GM19452 (cell line): Measurements from ENCODE around the gene TMEM205.
"Not testable (repeated sequence)": the region's sequence is repeated elsewhere in the genome, so short reads cannot be mapped to it uniquely, and the experiment has no call there.

Experiments
- ATAC-seq: cut with Tn5 transposase; IDR thresholded peaks from one replicate; pipeline ENCODE4 v1.9.1; 2021; ENCODE audit not compliant: unreplicated experiment

Gene TMEM205

DNA sequence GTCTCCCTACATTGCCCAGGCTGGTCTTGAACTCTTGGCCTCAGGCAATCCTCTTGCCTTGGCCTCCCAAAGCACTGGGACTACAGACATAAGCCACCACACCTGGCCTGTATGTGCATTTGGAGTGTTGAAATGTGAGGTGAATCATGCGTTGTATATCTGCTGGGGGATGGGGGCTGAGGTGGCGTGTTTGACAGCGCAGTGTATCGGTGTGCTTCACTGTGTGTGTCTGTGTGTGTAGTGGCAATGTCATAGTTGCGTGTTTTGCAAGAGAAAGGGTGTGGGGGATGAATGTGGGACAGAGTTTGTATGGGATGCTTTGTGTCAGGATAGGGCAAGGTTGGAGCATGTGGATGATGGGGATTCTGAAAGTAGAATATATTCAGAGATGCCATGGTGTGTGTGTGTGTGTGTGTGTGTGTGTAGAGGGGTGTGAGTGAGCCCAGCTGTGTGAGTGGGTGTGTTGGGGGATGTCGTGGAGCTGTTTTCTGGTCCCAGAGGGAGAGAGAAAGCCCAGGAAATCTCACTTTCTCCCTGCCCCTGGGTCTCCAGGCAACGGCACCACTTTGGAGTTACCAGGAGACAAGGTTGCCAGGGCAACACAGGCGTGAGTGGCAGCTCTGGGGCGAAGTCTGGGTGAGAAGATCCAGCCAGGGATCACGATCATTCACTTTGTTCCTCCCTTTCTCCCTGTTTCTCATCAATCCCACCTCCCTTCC lies 27.3 kb upstream of the TMEM205 start:
- no peak for ATAC-seq

DNA sequence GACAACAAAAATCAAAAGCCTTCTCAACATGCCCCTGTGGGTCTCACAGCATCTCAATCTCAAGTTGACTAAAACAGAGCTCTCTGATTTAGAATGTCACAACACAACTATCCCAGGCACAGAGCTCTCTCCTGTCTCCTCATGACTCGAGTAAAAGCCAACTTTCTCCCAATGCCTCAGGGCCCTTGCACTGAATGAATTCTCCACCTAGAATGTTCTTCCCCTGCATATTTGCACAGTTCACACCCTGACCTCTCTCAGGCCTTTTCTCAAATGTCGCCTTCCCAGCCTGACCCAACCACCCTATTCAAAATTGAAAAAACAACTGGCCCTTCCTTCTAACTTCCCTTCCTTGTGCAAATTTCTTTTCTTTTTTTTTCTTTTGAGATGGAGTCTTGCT lies 24.7 kb upstream of the TMEM205 start:
- no peak for ATAC-seq

DNA sequence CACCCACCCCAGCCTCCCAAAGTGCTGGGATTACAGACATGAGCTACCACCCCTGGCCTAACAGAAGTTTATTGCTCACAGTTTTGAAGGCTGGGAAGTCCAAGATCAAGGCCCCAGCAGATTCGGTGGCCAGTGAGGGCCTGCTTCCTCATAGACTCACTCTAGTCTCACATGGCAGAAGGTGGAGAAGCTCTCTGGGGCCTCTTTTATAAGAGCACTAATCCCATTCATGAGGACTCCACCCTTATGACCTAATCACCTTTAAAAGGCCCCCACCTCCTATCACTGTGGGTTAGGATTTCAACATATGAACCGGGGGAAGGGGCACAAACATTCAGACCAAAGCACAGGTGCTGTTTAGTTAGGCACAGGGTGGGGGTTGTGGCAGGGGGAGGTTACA lies 21.5 kb upstream of the TMEM205 start:
- ATAC-seq: no peak

DNA sequence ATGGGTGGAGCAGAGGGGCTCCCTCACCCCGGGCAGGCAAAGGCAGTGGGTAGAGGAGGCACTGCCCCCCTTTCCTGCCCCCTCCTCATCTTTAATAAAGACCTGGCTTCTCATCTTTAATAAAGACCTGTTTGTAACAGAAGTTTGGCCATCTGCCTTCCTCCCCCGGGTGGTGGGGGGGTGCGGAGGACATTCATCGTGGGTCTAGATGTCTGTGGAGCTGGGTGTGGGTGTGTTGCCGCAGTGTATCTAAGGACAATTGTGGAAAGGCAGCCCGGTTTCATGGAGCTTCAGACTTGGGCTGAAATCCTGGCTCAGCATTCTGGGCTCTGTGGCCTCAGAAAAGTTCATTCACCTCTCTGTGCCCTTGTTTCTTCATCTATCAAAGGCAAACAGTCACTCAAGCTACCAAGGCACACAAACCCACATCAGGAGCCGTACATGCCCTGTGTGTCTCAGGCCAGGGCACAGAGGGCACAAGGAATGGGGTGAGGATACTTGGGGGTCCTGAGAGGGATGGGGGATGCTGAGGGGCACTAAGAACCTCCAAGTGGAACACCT lies 19.6 kb upstream of the TMEM205 start:
- ATAC-seq: no peak

DNA sequence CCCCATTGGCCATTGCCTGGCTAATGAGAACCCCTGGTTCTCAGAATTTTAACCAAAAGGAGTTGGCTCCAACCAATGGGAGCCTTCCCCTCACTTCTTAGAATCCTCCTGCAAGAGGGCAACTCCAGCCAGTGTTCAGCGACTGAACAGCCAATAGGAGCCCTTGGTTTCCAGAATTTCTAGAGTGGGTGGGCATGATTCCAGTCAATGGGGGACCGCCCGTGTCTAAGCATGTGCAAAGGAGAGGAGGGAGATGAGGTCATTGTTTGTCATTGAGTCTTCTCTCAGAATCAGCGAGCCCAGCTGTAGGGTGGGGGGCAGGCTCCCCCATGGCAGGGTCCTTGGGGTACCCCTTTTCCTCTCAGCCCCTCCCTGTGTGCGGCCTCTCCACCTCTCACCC lies 18.9 kb upstream of the TMEM205 start:
- ATAC-seq: no peak

DNA sequence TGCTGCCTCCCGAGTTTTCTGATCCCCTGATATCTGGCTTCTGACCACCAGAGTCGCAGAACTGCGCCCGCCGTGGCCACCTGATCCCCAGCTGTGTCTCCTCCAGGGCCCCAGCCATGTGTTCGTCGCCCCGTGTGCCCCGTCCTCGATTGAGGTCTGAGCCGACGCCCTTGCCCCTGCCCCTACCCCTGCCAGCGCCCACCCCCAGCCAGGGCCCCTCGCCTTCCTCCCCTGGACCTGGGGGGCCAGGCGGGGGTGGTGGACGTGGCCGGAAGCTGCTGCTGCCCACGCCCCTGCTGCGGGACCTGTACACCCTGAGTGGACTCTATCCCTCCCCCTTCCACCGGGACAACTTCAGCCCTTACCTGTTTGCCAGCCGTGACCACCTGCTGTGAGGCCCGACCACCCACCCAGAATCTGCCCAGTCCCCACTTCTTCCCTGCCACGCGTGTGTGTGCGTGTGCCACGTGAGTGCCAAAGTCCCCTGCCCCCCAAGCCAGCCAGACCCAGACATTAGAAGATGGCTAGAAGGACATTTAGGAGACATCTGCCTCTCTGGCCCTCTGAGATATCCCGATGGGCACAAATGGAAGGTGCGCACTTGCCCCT lies 18.3 kb upstream of the TMEM205 start:
- no peak for ATAC-seq

DNA sequence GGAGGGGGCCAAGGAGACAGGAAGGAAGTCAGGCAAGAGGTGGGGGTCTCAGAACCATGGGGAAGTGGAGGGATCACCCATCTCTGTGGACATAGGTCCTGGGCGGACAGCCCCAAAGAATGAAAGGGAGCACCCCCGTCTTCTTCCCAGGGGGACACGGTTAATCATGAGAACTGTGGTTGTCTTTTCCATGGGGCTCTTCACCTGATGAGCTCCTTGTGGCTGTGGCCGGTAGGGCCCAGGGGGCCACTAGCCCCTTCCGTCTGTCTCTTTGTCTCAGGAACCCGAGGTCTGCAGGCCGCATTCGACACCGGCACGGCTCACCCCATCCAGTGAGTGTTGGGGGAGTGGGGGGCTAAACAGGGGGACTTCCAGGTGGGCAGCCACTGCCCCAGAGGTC lies 17.8 kb upstream of the TMEM205 start:
- no peak for ATAC-seq

DNA sequence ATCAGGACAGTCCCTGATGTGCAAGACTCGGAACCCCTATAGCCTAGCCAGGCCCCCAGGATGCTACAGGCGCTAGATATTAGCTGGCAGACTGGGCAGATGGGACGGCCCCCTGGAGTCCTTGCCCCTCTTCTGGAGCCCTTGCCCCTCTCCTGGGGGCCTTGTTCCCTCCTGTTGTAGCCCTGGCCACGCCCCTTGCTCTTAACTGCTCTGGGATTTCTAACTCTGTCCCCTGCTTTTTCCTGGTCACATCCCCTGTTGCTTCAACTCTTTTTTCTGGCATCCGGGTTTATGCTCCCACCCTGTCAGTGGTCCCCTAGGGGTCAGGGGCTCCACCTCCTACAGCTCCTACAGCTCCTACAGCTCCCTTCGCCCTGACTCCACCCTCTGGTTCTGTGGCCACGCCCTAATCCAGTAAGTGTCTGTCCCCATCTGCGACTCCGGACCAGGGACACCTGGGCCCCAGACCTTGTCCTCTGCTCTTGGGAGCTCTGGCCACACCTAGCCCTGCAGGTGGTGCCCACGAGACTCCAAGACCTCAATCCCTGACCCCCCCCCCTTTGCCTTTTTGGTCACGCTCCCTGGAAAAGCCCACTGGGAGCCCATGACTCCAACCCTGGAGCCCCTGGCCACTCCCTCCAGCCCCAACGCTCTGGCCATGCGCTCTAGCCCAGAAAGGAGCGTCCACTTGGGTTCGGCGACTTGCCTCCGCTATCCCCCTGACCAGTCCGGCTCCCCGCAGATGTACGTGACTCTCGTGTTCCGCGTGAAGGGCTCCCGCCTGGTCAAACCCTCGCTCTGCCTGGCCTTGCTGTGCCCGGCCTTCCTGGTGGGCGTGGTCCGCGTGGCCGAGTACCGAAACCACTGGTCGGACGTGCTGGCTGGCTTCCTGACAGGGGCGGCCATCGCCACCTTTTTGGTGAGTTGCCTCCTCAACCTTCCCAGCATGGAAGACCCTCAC lies 16.0 kb upstream of the TMEM205 start:
- ATAC-seq: no peak

DNA sequence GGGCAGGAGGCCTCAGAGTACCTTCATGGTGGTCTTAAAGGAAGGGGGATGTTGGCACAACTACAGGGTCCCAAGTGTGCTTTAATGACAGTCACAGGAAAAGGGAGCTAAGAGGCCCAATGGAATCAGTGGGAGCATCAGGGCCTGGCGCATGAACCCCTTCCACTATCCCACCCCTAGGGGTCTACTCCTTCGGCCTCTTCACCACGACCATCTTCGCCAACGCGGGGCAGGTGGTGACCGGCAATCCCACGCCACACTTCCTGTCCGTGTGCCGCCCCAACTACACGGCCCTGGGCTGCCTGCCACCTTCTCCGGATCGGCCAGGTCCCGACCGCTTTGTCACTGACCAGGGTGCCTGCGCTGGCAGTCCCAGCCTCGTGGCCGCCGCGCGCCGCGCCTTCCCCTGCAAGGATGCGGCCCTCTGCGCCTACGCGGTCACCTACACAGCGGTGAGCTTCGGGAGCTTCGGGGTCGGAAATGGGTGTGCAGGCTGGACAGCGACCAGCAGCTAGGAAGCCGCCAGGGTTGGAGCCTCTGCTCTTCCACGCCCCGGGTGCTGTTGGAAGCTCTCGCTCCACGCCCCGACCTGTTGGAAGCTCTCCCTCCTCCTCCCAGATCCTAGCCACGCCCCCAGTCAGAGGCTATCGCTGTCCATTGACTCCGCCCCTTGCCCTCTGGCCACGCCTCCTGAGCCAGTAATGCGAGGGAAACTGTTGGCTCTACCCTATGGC lies 15.1 kb upstream of the TMEM205 start:
- ATAC-seq: no peak

DNA sequence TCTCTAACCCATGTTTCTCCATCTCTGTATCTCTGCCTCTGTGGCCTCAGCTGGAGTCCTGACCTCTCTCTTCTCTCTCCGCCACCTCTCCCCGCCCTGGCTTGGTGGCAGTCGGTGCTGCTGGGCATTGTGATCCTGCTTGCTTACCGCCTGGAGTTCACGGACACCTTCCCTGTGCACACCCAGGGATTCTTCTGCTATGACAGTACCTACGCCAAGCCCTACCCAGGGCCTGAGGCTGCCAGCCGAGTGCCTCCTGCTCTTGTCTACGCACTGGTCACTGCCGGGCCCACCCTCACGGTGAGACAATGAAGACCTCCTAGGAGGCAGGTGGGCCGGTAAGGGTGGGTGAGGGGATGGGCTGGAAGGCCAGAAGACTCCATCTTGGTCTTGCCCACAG lies 13.4 kb upstream of the TMEM205 start:
- ATAC-seq: no peak

DNA sequence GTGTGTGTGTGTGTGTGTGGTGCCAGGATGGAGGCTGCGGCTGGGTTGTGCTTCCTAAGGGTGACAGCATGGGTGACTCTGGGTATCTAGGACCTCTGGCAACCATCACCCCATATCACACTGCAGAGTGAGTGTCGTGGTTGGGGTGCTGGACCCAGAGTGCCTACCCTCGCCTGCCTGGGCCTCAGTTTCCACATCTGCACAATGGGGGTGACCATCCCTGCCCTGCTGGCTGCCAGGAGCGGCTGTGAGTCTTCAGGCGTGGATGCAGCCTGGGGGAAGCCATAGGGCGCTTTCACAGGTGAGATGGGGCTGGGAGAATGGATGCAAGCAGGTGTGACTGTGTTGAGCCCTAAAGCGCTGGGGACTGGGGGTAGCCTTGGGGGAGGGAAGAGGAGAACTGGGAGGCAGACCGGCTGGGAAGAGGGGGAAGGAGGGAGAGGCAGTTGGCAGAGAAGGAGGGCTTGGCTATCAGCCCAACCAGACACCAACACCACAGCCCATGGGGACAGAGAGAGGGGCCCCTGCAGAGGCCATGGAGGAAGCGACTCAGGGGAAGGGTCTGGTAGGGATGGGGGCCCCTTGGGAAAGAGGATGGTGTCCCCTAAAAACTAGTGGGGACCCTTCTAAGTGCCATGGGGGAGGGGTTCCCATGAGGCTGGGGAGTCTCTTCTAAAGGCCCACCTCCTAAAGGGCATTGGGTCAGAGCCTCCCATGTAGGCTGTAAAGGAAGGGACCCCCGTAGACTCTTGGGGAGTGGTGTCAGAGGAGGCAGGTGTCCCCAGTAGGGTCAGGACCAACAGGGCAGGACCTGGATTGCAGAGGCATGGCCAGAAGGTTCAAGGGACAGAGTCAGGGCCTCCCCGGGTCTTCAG lies 10.8 kb upstream of the TMEM205 start:
- ATAC-seq: no peak

DNA sequence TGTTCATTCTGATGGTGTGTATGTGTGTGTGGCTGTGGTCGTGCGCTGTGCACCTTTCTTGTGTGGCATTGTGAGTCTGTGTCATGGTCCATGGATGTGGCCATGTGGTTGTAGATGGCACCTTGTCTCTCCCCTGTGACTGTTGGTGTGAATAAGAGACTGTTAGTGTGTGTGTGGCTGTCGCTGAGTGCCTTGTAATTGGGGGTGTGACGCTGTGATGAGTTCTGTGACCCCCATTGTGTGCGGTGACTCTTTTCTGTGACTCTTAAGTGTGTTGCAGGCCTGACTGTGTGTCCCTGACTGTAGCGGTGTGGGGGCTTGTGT lies 10.0 kb upstream of the TMEM205 start:
- no peak for ATAC-seq

DNA sequence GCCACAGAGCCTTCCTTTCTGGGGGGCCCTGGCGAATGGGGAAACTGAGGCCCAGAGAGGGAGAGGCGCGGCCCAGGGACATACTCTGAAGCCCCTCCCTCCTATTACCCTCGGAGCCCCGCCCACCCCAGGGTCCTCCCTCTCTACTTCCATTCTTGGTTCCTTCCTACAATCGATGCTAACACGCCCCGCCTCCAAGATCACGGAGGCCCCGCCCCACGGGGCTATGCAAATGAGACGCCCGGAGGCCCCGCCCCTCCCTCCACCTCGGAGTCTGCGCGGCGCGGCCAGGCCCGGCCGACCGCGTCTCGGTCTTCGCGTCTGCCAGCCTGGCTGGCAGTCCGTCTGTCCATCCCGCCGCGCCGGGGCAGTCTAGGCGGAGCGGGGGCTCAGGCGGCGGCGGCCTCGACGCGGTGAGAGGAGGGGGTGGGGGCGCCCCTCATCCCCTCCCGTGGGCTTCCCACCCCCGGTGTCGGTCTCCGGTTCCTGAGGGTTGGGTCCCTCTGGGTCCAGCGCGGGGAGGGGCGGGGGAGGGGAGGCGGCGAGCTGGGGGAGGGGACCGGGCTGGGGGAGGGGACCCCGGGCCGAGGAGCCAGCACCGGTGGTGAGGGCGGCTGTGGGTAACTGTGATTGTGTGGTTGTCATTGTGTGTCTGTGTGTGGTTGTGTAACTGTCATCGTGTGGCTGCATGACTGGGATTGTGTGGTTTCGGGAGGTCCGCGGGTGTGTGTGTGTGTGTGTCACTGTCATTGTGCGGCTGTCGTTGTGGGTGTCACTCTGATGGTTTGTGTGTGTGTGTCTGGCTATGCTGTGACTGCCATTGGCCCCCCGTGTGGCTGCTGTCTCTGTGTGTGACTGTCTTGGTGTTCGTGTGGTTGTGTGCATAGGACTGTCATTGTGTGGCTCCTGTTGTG lies 9.3 kb upstream of the TMEM205 start, which contains the start of gene PLPPR2:
Gene PLPPR2 (plus strand): TSS at position 273 of the 914 bp plus-strand sequence. CDS start 2,242 bp downstream, outside the sequence.
- ATAC-seq: peak; percentile 60

DNA sequence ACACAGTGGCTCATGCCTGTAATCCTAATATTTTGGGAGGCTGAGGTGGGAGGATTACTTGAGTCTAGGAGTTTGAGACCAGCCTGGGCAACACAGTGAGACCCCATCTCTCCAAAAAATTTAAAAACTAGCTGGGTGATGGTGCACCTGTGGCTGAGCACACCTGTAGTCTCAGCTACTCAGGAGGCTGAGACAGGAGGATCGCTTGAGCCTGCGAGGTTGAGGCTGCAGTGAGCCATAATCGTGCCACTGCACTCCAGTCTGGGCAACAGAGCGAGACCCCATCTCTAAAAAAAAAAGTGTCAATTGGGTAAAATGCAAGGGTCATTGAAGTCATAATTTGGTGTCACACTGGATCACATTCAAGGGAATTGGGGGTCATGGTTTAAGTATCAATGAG lies 8.0 kb upstream of the TMEM205 start:
- ATAC-seq: not testable (repeated sequence)

DNA sequence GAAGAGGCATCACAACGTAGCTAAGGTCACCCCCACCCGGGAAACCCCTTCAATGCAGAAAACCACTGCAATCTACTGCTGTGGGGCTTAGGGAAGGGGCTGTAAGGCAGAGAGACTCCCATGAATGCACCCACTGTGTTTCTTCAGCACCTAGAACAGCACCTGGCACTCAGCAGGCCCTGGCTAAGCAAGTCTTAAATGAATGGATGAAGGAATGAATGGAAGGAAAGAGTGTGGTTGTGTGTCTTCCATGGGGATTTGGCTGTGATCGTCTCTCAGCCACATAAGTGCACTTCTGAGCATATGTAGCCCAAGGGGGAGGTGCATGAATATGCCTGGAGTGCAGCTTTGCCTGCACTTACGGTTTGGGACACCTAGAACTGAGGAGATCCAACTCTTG lies 3.1 kb upstream of the TMEM205 start:
- ATAC-seq: no peak

DNA sequence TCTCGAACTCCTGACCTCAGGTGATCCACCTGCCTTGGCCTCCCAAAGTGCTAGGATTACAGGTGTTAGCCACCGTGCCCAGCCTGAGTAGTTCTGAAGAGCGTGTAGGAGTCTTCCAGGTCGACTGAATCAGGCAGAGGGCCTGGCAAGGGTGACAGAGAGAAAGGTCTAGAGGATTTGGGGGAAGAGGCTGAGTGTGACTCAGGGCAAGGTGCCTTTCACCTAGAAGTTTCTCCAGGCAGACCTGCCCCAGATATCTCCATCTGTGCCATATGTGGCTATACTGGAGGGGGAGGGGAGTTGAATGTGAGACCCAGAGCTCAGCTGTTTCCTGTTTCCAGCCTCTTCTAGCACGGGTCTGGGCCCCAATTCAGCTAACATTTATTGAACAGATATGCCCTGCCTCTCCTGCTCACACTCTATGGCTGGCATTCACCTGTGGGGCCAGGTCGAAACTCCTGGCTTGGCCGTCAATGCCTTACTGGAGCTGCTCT lies 1.5 kb upstream of the TMEM205 start:
- ATAC-seq: no peak

DNA sequence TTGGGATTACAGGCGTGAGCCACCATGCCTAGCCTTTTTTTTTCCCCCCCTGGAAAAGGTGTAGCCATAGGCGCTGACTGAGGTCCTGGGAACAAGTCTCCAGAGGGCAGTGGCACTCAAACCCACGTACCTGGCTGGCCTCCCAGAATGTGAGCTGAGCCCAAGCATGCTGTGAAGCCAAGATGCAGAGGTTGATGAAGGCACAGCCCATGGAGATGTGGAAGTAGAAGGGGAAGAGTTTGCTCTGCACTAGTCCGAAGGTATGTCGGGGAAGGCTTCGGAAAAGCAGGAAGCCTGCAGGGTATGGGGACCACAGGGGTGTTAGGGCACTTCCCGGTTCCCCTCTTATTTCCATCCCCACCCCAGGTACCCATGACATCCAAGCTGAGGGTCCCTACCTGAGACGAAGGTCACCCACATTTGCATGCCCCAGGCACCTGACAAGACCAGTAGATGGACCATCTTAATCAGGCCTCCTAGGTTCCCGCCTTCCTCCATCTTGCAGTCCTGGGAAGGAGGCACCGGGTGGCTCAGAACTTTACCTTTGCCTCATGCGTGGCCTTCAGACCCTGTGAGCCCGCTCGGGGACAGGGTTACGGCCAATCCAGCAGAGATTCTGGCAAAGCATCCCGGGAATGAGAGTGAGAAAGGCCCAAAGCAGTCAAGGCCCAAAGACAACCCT lies 805 bp downstream of the TMEM205 start:
- no peak for ATAC-seq

DNA sequence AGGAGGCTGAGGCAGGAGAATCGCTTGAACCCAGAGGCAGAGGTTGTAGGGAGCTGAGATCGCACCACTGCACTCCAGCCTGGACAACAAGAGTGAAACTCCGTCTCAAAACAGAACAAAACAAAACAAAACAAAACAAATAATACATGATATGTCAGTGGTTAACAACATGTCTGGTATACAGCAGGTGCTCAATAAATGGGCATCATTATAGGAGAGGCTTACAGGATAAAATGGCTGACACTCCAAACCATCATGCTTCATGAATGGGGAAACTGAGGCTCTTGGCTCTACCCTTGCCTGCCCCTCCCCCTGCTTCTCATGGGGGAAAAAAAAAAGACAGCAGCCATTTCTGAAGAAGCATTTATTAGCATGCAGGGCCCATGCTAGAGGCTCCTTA lies 3.6 kb downstream of the TMEM205 start:
- no peak for ATAC-seq
